Measurements from ENCODE around the gene TULP4. TPM values are rescaled to one million over a fixed set of nuclear protein-coding genes. Genes with fewer than 3 reads are reported as not detected.

TULP4 gene
- total RNA-seq, 1 experiment from 2014 or later: 82.0 TPM

DNA sequence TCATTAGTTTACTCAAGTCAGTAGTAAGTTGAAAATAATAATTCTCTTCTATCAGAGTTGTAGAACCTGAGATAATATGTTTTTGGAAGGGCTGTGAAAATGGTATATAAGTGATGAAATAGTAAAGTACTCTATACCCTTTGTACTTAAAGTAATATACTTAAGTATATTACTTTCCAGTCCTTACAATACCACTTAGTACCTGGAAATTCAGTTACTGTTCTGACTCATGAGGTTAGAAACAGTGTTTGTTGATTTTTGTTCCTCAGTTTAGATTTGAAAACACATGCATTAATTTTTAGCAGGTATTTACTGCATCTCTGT lies 10.1 kb downstream of the TULP4 start:
- ChIA-PET POLR2A (ENCODE audit: low non-redundant PET) (no interaction called here), CTCF (no interaction called here)
- no peak for DNase-seq (ENCODE audit: low spot score)
- Histone ChIP-seq H3K27me3 (replicated peaks; ENCODE audit: insufficient read depth, low read depth, low read length, poor library complexity) (no peaks in the 10 kb centered on the region), H3K36me3 (ENCODE audit: insufficient read depth, low read length, poor library complexity, severe bottlenecking) (peaks cover 3% of the 10 kb centered on the region), H3K27ac (ENCODE audit: low read depth, low read length, poor library complexity, severe bottlenecking) (no peak overlapping the region), H3K4me3 (ENCODE audit: low read depth, low read length, poor library complexity, severe bottlenecking) (no peak overlapping the region), H3K9me3 (ENCODE audit: low read depth, low read length, poor library complexity, severe bottlenecking) (peaks cover 7% of the 10 kb centered on the region), H3K4me1 (ENCODE audit: insufficient read depth, low read length, poor library complexity, severe bottlenecking) (peaks cover 16% of the 10 kb centered on the region)
- no peak for TF ChIP-seq EZH2 (IDR thresholded peaks at IDR 0.05; ENCODE audit: borderline replicate concordance, low read depth, low read length, poor library complexity, severe bottlenecking)
- TF ChIP-seq, protein P1, sequence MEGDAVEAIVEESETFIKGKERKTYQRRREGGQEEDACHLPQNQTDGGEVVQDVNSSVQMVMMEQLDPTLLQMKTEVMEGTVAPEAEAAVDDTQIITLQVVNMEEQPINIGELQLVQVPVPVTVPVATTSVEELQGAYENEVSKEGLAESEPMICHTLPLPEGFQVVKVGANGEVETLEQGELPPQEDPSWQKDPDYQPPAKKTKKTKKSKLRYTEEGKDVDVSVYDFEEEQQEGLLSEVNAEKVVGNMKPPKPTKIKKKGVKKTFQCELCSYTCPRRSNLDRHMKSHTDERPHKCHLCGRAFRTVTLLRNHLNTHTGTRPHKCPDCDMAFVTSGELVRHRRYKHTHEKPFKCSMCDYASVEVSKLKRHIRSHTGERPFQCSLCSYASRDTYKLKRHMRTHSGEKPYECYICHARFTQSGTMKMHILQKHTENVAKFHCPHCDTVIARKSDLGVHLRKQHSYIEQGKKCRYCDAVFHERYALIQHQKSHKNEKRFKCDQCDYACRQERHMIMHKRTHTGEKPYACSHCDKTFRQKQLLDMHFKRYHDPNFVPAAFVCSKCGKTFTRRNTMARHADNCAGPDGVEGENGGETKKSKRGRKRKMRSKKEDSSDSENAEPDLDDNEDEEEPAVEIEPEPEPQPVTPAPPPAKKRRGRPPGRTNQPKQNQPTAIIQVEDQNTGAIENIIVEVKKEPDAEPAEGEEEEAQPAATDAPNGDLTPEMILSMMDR (conservative IDR thresholded peaks at IDR 0.05; ENCODE audit: low read depth, low read length): no peak
- intact Hi-C loops (cut with micrococcal nuclease; ENCODE audit: unreplicated experiment): no loop called here
- no TSS peak for BruUV-seq (replicated peaks)

DNA sequence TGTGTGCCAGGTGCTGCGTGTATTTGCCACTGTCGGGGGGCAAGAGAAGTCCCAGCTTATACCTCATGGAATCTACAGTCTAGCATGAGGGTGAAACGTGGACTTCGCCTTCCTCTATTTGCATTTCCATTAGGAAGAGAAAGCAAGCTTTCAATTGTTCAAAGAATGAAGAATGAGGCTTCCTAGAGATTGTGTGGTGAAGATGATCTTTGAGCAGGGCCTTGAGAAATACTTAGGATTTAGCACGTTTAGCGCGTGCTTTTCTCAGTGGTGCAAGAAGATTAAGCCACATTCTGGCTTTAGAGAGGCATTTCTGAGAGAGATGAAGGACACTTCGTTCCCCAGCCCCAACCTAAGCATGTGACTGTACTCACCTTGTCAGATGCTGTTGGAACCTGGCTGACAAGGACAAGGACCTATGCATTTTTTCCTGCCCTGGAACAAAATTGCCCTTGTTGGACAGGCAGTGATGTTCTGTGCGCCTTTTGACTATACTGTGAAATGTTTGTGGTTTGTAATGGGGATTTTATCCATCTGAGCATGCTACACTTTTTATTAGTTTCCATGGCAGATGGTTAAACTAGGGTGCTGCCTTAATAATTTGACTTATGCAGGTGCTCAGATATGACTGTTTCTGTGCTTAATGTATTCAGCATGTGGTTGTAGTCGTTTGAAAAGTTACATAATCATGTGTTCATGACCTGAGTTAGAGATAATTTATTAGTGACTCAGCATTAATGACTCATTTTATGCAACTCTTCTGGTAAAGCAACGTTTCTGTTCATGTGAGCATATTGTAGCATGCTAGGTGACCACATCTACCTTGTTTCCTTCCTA lies 10.7 kb downstream of the TULP4 start:
- POLR2A ChIA-PET (ENCODE audit: low non-redundant PET): no interaction called here
- Histone ChIP-seq H3K27me3 (replicated peaks; ENCODE audit: insufficient read depth, low read depth, low read length, poor library complexity) (no peaks in the 10 kb centered on the region), H3K36me3 (ENCODE audit: insufficient read depth, low read length, poor library complexity, severe bottlenecking) (peaks cover 3% of the 10 kb centered on the region), H3K9me3 (ENCODE audit: low read depth, low read length, poor library complexity, severe bottlenecking) (peaks cover 7% of the 10 kb centered on the region), H3K4me3 (ENCODE audit: low read depth, low read length, poor library complexity, severe bottlenecking) (no peak overlapping the region), H3K27ac (ENCODE audit: low read depth, low read length, poor library complexity, severe bottlenecking) (no peak overlapping the region), H3K4me1 (ENCODE audit: insufficient read depth, low read length, poor library complexity, severe bottlenecking) (peaks cover 16% of the 10 kb centered on the region)
- DNase-seq (ENCODE audit: low spot score): peak; percentile 11
- CTCF ChIA-PET: no interaction called here
- intact Hi-C loops (cut with micrococcal nuclease; ENCODE audit: unreplicated experiment): no loop called here
- no TSS peak for BruUV-seq (replicated peaks)
- TF ChIP-seq, protein P1 (conservative IDR thresholded peaks at IDR 0.05; ENCODE audit: low read depth, low read length): no peak
- TF ChIP-seq EZH2 (IDR thresholded peaks at IDR 0.05; ENCODE audit: borderline replicate concordance, low read depth, low read length, poor library complexity, severe bottlenecking): no peak

DNA sequence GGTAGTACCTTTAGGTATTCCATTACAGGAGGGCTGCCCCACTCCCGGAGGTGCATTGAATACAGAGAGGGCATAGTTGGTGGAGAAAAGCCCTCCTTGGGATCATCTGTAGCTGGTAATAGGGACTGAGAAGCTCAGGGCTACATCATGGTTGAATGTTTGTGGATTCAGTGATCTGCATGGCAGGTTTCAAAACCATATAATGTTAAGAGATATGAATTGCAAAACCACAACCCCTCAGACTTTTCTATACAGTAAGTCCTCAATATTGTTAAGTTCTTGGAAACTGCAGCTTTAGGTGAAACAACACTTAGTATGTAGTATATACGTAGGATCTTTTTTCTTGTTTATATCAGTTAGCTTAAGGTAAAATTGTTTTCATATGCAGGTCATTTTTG lies 11.3 kb downstream of the TULP4 start:
- Histone ChIP-seq H3K9me3 (ENCODE audit: low read depth, low read length, poor library complexity, severe bottlenecking) (peaks cover 7% of the 10 kb centered on the region), H3K4me1 (ENCODE audit: insufficient read depth, low read length, poor library complexity, severe bottlenecking) (peaks cover 16% of the 10 kb centered on the region), H3K4me3 (ENCODE audit: low read depth, low read length, poor library complexity, severe bottlenecking) (no peak overlapping the region), H3K36me3 (ENCODE audit: insufficient read depth, low read length, poor library complexity, severe bottlenecking) (peaks cover 3% of the 10 kb centered on the region), H3K27ac (ENCODE audit: low read depth, low read length, poor library complexity, severe bottlenecking) (no peak overlapping the region), H3K27me3 (replicated peaks; ENCODE audit: insufficient read depth, low read depth, low read length, poor library complexity) (no peaks in the 10 kb centered on the region)
- BruUV-seq (replicated peaks): no TSS peak
- DNase-seq (ENCODE audit: low spot score): no peak
- CTCF ChIA-PET: no interaction called here
- intact Hi-C loops (cut with micrococcal nuclease; ENCODE audit: unreplicated experiment): no loop called here
- TF ChIP-seq EZH2 (IDR thresholded peaks at IDR 0.05; ENCODE audit: borderline replicate concordance, low read depth, low read length, poor library complexity, severe bottlenecking): no peak
- TF ChIP-seq, protein P1 (conservative IDR thresholded peaks at IDR 0.05; ENCODE audit: low read depth, low read length): no peak
- POLR2A ChIA-PET (ENCODE audit: low non-redundant PET): no interaction called here

All from A673 (cell line).